Stimulated activated CD8-positive, alpha-beta memory T cell treated with anti-CD3 and anti-CD28 coated beads, Interleukin-4, amount 100 ng/mL, for 24 hours (primary cell): Measurements from ENCODE around the gene TAS2R7.
"Not testable (repeated sequence)": the region's sequence is repeated elsewhere in the genome, so short reads cannot be mapped to it uniquely, and the experiment has no call there.

Experiments used
- DNase-seq: peaks from one replicate; pipeline ENCODE4 v3.0.0-alpha.2; 2020; ENCODE audit warnings: low read depth

Gene TAS2R7, protein sequence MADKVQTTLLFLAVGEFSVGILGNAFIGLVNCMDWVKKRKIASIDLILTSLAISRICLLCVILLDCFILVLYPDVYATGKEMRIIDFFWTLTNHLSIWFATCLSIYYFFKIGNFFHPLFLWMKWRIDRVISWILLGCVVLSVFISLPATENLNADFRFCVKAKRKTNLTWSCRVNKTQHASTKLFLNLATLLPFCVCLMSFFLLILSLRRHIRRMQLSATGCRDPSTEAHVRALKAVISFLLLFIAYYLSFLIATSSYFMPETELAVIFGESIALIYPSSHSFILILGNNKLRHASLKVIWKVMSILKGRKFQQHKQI

DNA sequence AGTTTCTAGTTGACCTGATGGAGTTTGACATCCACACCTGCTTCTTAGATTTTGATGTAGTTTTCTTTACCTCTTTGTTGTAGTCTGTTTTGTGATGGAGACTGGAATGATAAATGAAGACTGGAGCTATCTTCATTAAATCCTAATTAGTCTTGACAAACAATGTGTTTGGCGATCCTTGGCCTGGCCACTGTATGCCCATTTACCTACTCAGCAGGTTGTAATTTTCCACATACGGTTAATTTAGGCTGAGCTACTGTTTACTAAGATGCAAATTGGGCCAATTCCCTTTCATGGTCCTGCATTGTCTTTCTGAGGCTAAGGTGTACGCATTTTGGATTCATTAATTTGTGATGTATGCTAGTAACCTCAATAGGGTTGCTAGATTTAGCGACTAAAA is at the start of gene TAS2R7:
TAS2R7 (minus strand) TSS at position 41 of the 400 bp plus-strand sequence. CDS start 57 bp downstream, outside the sequence.
- DNase-seq = no peak

DNA sequence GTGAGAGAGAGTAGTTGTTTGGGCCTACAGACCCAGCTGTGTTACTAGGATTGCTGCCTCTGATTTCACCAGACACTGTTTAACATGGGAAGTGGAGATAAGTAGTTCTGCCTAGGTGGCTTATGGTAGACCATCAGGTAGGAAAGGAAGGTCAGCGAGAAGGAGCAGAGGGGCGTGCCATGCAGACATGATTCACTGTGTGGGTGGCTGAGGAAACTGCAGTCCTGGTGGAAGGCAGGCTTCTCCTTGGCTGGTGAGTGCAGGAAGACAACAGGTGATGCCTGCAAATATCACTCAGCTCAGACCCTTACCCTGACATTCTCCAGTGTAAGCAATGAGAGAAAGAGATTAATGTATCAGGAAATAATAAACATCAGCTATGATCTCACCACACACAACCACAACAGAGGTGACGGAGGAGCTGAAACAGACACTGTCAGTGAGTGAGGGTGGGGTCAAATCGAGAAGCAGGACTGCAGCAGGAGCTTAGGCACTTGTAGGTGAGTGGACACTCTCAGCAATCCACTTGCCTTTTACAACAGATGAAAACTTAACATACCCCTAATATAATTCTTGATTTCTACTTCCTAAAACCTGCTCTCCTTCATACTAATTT is 48.9 kb upstream of the TAS2R7 start:
- no peak for DNase-seq

DNA sequence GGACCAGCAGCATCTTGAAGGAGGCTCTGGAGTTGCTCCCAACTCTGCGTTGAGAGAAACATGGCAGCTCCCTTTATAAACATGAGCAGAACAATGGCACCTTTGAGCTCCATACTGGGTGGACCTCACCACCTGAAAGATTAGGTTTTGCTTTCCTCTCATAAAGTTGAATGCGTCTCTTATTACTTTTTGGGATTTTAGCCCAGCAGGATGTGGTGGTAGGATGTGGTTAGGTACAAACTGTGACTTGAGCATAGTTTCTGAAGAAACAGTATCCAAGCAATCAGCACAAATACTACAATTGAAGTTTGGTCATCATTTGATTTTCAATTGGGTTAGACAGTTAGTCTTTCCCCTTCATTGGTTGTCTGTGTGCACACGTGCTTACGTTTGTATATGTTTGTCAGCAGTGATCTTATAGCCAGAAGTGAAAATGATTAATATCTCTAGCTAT is 47.0 kb upstream of the TAS2R7 start, which contains the start of gene PRR4:
PRR4 (minus strand) TSS at position 51 of the 454 bp plus-strand sequence; CDS start at position 13, 38 bp downstream.
- no peak for DNase-seq

DNA sequence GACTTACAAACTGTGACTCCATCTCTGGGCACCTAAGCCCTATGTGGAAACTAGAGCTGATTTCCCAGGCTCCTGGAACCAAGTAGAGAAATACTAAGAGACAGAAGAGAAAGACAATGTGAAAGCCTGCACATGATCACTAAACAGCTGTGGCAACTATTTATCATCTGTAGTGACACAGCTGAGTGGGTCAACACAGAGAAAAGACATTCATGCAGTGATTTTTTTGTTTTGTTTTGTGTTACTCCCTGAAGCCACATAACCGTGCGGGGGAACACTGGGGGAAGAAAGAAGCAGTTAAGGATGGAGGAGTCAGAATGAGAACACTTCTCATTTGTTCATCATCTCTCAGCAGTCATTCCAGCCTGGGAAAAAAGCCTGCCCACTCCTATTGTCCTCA is 45.3 kb upstream of the TAS2R7 start:
- no peak for DNase-seq

DNA sequence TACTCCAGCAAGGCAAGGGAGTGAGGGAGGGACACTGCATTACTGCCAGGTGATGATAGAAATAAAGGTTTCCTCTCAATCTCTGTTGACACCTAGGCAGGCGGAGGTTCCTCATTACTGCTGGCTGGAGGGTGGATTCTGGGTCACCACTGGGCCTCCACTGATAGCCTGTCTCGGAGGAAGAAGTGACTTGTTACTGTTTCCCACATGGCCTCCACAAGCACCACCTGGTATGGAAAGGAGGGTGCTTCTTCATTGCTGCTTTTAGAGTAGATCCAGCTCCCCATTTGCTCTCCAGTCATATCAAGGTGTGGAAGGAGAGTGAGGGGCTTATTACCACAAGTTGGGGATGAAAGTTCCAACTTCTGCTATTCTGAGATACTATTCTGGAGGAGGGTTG is 40.4 kb upstream of the TAS2R7 start:
- DNase-seq = no peak

DNA sequence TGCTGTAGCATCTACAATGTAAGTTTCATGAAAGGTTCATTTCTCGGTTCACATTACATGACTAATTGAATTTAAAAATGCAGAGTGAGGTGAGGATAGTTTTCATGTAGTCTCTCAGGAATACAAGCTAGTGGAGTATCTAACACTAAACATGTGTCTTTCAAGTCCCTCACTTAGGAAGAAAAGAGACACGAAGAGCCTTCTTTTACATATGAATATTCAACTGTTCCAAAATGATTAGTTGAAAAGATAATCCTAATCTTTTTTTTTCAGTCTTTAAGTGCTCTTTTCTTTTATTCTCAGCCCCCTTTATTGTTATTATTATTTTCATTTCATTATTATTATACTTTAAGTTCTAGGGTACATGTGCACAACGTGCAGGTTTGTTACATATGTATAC is 36.0 kb upstream of the TAS2R7 start:
- DNase-seq = no peak

DNA sequence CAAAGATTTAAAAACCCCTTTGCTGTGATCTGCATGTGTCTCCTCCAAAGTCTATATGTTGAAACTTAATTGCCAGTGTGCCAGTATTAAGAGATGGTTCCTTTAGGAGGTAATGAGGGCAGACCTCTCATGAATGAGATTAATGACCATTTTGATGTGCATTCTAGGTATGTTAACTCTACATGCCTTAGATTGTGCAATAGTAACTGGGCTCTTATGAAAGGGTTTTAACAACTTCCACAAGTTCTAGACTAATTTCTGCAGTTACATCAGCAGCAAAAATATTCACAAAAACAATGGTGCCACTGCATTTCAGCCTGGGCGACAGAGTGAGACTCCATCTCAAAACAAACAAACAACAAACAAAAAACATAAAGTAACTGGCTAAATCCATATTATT is 27.6 kb upstream of the TAS2R7 start:
- no peak for DNase-seq

DNA sequence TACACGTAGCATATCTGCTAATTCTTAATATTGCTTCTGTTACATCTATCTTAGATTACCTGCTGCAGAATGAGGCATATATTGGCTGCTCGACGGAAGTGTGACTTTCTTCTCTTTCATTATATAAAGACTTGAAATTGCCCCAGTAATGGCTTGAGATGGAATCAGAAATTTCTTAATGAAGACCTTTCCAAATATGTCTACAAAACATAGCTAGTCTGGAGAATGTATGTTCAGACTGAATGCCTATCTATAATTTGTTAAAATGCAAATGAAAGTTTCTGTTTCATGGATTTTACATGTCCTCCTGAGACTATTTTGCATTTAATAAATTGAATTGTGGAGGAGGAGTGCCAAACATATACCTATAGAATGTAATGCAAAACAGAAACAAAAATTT is 23.8 kb upstream of the TAS2R7 start, which contains the start of gene TAS2R10:
TAS2R10 (minus strand) TSS at position 101 of the 400 bp plus-strand sequence; CDS start at position 12, 89 bp downstream.
- no peak for DNase-seq

DNA sequence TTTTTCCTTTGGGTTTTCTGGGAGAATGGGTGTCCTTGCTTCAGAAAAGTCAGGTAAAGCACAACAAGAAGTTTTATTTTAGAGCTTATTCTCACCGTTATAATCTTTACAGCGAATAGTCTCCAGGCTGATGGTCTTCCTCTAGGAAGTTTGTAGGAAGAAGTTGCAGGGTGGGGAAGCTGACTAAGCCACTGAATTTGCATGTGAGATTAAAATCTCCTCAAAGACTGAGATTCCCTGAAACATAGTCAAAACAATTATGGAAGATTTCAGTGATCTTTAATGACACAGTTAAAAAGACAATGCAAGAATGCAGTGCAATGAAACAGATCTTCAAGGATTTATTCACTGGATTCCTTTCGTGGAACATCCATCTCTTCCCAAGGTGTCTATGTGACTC is 22.5 kb upstream of the TAS2R7 start:
- no peak for DNase-seq

DNA sequence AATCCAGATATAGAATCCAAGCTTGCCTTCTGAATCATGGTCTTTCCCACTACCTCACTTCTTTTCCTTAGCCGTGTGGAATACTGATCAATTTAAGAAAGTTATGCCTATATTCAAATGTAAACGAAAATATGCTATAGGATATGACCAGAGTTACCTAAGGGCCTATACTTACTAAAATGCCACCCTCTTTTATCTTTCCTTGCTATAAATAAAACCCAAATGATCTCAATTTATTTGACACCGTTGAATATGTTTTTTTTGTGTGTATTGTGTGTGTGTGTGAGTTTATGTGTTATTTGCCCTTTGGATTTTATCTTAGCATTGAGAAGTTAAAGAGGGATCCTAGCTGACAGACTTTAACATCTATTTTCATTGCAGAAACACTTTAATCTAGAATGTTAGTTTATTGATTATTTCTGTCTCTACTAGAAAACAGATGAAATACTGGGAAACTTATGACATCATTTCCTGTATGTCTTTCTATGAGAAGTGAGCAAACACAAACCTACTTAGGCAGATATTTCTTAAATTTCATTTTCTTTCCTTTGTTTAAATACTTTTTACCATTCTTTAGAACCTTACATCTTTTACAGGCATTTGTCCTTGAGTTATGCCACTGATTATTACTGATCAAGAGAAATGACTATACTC is 9.6 kb upstream of the TAS2R7 start:
- DNase-seq = no peak

DNA sequence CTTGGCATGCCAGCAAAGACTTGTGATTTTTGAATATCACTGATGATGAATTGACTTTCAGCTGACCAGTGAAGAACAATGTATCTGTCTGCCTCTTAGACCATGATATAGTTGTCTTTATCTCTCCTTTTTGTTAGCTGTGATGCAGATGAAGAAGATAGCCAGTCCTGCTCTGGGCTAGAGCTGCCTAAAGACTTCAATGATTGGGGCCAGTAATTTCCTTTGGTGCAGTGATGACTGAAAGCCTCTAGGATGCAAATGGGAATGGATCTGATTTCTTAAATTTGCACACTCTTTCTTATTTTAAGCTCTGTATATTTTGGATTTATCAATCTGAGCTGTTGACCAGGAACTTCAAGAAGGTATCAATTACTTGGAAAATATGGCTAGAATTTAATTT is 7.6 kb upstream of the TAS2R7 start, which contains the start of gene TAS2R9:
TAS2R9 (minus strand) TSS at position 101 of the 400 bp plus-strand sequence; CDS start at position 8, 93 bp downstream.
- no peak for DNase-seq

DNA sequence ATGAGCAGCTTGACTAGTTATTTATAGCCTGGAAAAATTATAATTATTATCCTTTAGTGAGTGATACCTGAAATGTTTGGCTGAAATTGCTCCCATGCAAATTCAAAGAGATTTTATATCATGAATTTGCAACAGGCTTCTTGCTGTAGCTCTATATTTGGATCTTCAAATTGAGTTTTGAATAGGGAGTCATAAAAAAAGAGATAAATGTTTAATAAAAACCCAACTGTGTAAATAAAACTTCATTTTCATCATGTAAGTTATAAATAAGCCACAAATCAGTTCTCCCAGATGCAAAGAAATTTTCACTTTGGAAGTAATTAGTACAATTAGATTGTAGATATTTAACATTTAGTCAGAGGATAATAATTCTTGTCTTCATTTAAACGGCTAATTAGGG is 4.8 kb upstream of the TAS2R7 start, which contains the start of gene TAS2R8:
TAS2R8 (minus strand) TSS at position 101 of the 400 bp plus-strand sequence. CDS start 306 bp downstream, outside the sequence.
- DNase-seq = no peak

DNA sequence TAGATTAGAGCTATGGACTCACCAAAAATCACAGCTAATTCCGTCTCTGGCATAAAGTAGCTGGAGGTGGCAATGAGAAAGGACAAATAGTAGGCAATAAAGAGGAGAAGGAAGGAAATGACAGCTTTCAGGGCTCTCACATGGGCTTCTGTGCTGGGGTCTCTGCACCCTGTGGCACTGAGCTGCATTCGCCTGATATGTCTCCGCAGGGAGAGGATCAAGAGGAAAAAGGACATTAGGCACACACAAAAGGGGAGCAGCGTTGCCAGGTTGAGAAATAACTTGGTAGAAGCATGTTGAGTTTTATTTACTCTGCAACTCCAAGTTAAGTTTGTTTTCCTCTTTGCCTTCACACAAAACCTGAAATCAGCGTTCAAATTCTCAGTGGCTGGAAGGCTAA is 686 bp downstream of the TAS2R7 start:
- no peak for DNase-seq

DNA sequence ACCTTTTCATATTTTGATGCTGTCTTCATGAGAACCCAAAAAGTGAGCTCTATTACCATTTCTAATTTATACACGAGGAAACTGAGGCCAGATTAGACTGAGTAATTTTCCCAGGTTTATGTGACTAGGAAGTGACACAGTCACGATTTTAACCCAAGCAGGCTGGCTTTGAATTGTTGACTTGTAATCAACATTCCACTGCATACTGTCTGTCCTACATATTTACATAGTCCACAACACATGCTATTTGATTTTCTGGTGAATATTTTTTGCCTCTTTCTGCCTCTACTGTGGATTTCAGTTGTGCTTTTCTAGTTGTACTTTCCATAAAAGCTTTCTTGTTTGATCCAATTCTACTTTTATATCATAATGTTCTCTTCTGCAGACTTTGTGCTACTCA is 8.2 kb downstream of the TAS2R7 start:
- DNase-seq = no peak

DNA sequence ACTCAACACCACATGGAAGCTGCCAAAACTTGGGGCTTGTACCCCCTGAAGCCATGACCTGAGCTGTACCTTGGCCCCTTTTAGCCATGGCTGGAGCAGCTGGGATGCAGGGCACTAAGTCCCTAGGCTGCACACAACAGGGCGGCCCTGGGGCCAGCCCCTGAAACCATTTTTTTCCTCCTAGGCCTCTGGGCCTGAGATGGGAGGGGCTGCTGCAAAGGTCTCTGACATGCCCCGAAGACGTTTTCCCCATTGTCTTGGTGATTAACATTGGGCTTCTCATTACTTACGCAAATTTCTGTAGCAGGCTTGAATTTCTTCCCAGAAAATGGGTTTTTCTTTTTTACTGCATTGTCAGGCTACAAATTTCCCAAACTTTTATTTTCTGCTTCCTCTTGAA is 10.7 kb downstream of the TAS2R7 start:
- not testable (repeated sequence) for DNase-seq

DNA sequence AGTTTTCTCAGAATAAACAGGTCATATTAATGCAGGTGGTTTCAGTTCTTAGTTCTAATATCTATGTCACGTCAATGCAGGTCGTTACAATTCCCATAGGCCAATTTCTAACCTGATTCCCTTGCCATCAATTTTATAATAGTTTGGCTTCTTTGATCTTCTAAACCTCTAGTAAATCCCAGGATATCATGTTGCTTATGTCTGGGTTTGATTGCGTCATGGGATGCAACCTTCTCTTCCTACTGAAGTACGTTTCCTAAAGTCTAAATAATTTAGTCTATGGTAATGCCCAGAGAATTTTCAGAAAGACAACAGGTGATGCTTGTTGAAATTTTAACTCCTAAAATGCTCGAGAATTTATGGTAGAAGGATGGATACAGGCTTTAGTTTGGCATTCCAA is 19.2 kb downstream of the TAS2R7 start:
- DNase-seq = no peak

DNA sequence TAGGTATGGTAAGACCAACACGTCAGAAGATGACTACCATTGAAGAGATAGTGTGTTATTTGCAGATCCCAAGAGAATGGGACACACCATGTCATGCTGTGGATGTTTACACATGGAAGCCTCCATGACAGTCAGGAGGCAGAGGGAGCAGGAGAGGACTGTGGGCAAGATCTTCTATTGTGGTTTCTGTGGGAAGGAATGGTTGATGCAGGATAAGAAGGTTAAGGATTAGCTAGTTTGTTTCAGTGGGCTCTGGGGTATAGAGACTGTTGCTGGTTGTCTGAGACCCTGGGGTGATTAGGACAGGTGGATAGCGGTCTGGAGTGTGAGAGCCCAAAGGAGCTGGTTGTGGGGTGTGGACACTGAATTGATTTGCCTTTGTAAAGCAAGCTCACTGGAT is 23.3 kb downstream of the TAS2R7 start:
- DNase-seq = no peak

DNA sequence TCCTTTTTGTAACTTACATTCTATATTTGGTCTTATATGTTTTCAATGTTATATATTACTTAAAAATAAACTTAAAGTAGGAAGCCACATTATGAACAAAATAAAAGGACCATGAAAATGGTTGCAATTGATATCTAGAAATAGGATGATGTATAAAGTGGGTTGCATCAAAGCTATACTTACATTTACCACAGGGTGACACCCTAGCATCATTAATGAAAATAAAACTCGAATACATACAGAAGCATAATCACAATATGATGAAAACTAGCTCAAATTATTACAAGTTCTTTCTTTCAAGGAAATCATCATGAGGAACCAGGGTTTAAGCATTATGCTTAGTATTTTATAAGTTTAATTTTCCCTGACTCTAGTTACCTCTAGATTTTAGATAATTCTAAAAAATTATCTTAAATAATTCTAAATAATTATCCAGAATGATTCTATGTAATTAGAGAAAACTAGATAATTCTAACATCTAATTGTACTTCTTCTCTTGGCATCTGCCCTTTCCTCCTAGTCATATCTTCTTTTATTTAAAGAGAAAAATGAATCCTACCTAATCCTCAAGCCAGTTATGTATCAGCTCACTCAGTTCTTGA is 31.2 kb downstream of the TAS2R7 start:
- DNase-seq = no peak

DNA sequence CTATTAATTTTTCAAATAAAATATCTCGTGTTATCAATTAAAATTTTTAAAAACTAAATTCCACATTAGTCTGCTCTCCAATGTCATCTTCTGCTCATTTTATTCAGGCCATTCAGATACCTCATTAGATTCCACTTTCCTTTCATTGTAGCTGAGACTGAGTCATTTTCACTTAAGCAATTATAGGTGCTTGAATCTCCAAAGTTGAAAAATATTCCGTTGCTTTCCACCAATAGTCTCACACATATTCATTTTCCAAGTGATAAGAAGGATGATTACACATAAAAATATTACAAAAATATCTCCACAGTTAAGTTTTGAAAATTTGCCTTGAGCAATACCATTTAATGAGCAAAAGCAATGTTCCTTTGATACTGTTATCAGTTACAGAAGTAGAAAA is 42.8 kb downstream of the TAS2R7 start:
- no peak for DNase-seq

DNA sequence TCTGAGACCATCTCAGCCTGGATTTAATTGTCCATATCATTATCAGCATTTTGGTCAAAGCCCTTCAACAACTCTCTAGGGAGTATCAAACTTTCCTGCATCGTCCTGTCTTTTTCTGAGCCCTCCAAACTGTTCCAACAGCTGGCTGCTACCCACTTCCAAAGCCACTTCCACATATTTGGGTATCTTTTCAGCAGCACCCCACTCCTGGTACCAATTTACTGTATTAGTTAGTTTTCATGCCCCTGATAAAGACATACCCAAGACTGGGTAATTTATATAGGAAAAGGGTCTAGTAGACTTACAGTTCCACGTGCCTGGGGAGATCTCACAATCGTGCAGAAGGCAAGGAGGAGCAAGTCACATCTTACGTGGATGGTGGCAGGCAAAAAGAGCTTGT is 46.2 kb downstream of the TAS2R7 start:
- DNase-seq = no peak

DNA sequence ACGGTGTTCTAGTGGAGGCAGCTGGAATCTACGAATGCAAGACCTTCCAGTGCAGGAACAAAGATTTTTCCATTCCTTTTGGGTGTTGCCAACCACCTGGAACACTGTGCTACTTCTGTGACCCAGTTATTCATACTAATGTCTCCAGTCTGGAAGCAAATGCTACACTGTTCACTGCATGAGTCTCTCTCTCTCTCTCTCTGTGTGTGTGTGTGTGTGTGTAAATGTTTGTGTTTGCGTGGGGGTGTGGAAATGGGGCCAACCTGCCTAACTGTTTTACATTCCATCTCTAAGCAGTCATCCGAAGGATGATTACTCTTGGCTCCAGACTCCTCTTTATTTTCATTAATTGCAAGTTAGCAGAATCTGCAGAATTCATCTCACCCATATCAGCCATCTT is 49.4 kb downstream of the TAS2R7 start:
- DNase-seq = no peak
